AG10803 (cell line): ENCODE results near the gene PLOD3.
A peak's percentile ranks its signal among the peaks of the same experiment; 100 is the strongest.

Experiments used
- DNase-seq: peaks from one replicate; pipeline ENCODE4 v3.0.0; 2010; ENCODE audit warnings: low read depth
- H3K4me3 ChIP-seq: 2 replicates; pipeline ENCODE4 v1.5.1; 2011; ENCODE audit warnings: mild to moderate bottlenecking, low read length, control low read depth
- CTCF ChIP-seq: conservative IDR thresholded peaks from 2 replicates; pipeline ENCODE4 v1.5.1; 2011; ENCODE audit warnings: mild to moderate bottlenecking, low read length, control low read depth, inconsistent platforms

Gene PLOD3

GRCh38 chr7:101241015-101241363, 23.6 kb upstream of the PLOD3 start:
- no peak overlapping the region for H3K4me3 ChIP-seq
- TF ChIP-seq CTCF, result no peak
- no peak for DNase-seq

GRCh38 chr7:101240226-101241014, 23.0 kb upstream of the PLOD3 start:
- TF ChIP-seq CTCF, result no peak
- no peak for DNase-seq
- no peak overlapping the region for H3K4me3 ChIP-seq

GRCh38 chr7:101239951-101240220, 22.5 kb upstream of the PLOD3 start:
- TF ChIP-seq CTCF, result no peak
- DNase-seq, result no peak
- no peak overlapping the region for H3K4me3 ChIP-seq

- no peak for DNase-seq
- no peak for TF ChIP-seq CTCF
- no peak overlapping the region for H3K4me3 ChIP-seq
Observed at GRCh38 chr7:101239191-101239950, 22.0 kb upstream of the PLOD3 start.

- H3K4me3 ChIP-seq, result no peak overlapping the region
- no peak for TF ChIP-seq CTCF
- DNase-seq, result no peak
Observed at GRCh38 chr7:101238226-101239182, 21.1 kb upstream of the PLOD3 start.

GRCh38 chr7:101237206-101238067, 20.1 kb upstream of the PLOD3 start, which contains the start of gene CLDN15:
Gene CLDN15 (minus strand): TSS chr7:101237802. CDS start chr7:101237581, 221 bp downstream.
- no peak within 1 kb of the TSS; the same call in 1 of the 2 replicates for H3K4me3 ChIP-seq
- TF ChIP-seq CTCF, result no peak
- DNase-seq, result peak; percentile 60
